ENCODE results near the gene PLXNA4. TPM values are rescaled to one million over a fixed set of nuclear protein-coding genes. Genes with fewer than 3 reads are reported as not detected.

PLXNA4 gene
- total and polyA plus RNA-seq, 12 donors: 0.83 to 17.0 (median 11.5) TPM

- WGBS, 2 donors: 98 to 100% methylated on average over 1 of the region's 1 CpG
Observed at GRCh38 chr7:132291481-132291880, 284.8 kb downstream of the PLXNA4 start.

GRCh38 chr7:132290021-132290420, 286.2 kb downstream of the PLXNA4 start:
- no peaks in the 10 kb centered on the region for H3K9me3 ChIP-seq
- H3K27me3 ChIP-seq: no peaks in the 10 kb centered on the region
- no peak overlapping the region for H3K4me3 ChIP-seq
- no peak overlapping the region for H3K27ac ChIP-seq
- DNase-seq (no peak), ATAC-seq (no peak)
- H3K4me1 ChIP-seq: peaks cover 0 to 8% (median 0%) of the 10 kb centered on the region in 9 donors
- no peaks in the 10 kb centered on the region for H3K36me3 ChIP-seq
- WGBS, 2 donors: 63 to 70% methylated on average over 5 of the region's 5 CpGs
- intact Hi-C loops (cut with DNase I): no loop called here
- no peak for TF ChIP-seq CTCF (IDR thresholded peaks at IDR 0.05)

More at GRCh38 chr7:132291481-132291880, 284.8 kb downstream of the PLXNA4 start:
- ATAC-seq: no peak
- H3K27ac ChIP-seq: no peak overlapping the region
- H3K27me3 ChIP-seq: no peaks in the 10 kb centered on the region
- DNase-seq: no peak
- intact Hi-C loops (cut with DNase I): no loop called here
- H3K9me3 ChIP-seq: no peaks in the 10 kb centered on the region
- H3K36me3 ChIP-seq: no peaks in the 10 kb centered on the region
- peaks cover 0 to 12% (median 0%) of the 10 kb centered on the region in 9 donors for H3K4me1 ChIP-seq
- no peak overlapping the region for H3K4me3 ChIP-seq
- no peak for TF ChIP-seq CTCF (IDR thresholded peaks at IDR 0.05)

- H3K27ac ChIP-seq: no peak overlapping the region
- H3K27me3 ChIP-seq: no peaks in the 10 kb centered on the region
- no peak overlapping the region for H3K4me3 ChIP-seq
- ATAC-seq (no peak), DNase-seq (no peak)
- TF ChIP-seq CTCF (IDR thresholded peaks at IDR 0.05): no peak
- intact Hi-C loops (cut with DNase I): no loop called here
- H3K9me3 ChIP-seq: no peaks in the 10 kb centered on the region
- 69 to 79% methylated on average over 5 of the region's 5 CpGs for WGBS, 2 donors
- H3K4me1 ChIP-seq: peaks cover 0 to 8% (median 0%) of the 10 kb centered on the region in 9 donors
- no peaks in the 10 kb centered on the region for H3K36me3 ChIP-seq
Observed at GRCh38 chr7:132286836-132287235, 289.4 kb downstream of the PLXNA4 start.

GRCh38 chr7:132280335-132280734, 295.9 kb downstream of the PLXNA4 start:
- ATAC-seq: no peak
- no peaks in the 10 kb centered on the region for H3K27me3 ChIP-seq
- no peaks in the 10 kb centered on the region for H3K9me3 ChIP-seq
- H3K4me1 ChIP-seq: peaks cover 0 to 6% (median 0%) of the 10 kb centered on the region in 9 donors
- 64 to 71% methylated on average over 2 of the region's 2 CpGs for WGBS, 2 donors
- TF ChIP-seq CTCF (IDR thresholded peaks at IDR 0.05): no peak
- intact Hi-C loops (cut with DNase I): no loop called here
- H3K27ac ChIP-seq: no peak overlapping the region
- no peak for DNase-seq
- H3K4me3 ChIP-seq: no peak overlapping the region
- H3K36me3 ChIP-seq: no peaks in the 10 kb centered on the region

Data from heart right ventricle (tissue), 16 donors.